DMS79 (cell line): ENCODE measurements around the gene RAPGEF5.

ENCODE experiments used
- DNase-seq: peaks from one replicate; lab custom pipeline; 2025; lab: John Stamatoyannopoulos, UW

RAPGEF5 gene

DNA sequence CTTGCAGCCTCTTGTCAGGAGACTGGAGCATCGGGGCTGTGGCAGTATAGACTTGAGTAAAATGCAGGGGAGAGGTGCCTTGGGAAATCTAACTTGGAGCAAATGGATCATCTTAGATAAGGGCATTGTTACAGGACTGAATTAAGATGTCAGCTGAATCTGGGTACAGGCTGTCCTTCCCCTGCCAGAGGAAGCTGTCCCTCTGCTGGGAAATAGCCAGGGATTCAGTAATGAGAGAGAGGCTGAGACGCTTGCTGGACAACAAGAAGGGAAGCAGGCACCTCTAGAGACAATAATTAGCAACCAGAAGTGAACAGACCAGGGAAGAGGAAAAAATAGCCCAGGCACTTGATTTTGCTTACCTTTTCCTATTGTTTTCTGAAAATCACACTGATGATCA is 20.7 kb upstream of the RAPGEF5 start:
- DNase-seq, result no peak

- DNase-seq, result no peak
Observed at GRCh38 chr7:22375359-22376048, 18.6 kb upstream of the RAPGEF5 start.

- no peak for DNase-seq
Observed at GRCh38 chr7:22373911-22374310, 17.0 kb upstream of the RAPGEF5 start.

DNA sequence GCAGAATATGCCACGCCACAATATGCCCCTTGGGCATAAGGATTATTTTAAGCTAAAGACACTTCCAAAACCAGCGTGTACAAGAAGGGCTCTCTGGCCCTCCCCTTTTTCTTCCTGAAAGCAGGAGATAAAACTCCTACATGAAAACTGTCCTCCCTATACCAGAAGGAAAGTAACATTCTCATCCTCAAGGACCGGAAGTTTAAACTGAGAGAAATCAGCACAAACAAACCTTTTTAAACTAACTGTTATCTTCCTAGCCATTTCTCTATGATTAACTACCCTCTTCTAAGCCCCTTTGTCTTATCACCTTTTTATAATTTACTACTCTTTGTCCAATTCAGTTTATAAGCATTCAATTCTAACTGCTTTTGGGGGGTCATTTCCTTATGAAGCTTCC is 16.4 kb upstream of the RAPGEF5 start:
- DNase-seq, result no peak

- no peak for DNase-seq
Observed at GRCh38 chr7:22372863-22373262, 15.9 kb upstream of the RAPGEF5 start.

GRCh38 chr7:22371878-22372277 is 14.9 kb upstream of the RAPGEF5 start:
- DNase-seq, result no peak

DNA sequence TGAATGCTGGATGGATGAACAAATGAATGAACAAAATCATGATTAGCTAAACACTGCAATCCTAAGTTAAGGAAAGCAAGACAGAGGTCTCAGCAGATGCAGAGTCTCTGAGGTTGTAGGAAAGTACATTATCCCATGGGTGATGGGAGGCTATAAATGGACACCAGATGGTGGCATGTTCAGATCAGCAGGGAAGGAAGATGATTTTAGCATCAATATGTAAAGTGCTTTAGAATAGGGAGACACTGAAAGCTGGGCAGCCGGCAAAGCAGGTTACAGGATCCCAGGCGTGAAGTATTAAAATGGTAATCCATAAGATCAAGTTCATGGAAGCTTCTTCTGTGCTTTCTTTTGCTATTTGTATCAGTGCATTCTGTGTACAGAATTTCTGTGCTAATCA is 7.9 kb upstream of the RAPGEF5 start:
- DNase-seq, result no peak

GRCh38 chr7:22363756-22364422 is 6.9 kb upstream of the RAPGEF5 start:
- DNase-seq, result no peak

DNA sequence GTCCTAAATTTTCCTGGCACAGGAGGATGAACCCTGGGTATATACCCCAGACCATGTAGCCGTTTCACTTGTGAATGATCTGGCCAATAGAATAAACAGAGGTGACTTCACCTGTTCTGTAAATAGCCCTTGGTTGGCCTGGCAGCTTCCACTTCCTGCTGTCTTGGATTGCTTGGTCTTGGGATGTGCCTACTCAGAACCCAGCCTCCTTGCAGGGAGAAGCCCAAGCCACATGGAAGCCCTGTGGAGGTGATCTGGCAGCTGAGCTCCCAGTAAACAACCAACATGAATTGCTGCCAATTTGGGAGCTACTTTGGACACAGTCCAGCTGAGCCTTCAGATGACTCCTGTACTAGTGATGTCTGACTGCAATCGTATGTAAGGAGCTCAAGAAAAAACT is 4.8 kb upstream of the RAPGEF5 start:
- peak; percentile 7 for DNase-seq

DNA sequence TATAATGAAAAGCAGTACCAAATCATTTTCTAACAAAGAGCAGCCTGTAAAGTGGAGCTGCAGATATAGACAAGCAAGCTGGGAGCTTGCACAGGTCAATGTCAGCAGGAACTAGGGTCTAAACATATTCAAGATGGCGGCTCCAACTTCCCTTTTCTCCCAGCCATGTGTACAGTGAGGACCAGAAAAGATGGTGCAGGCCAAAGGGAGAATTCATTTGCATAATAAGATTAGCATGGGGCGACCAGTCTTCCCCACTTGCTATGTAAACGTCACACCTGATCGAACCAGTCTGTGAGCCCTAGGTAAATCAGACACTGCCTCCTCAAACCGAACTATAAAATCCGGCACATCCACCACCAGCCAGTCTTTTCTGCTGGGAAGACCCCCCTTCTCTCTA is 4.4 kb upstream of the RAPGEF5 start:
- DNase-seq, result no peak

- no peak for DNase-seq
Observed at GRCh38 chr7:22358820-22359697, 2.1 kb upstream of the RAPGEF5 start.

DNA sequence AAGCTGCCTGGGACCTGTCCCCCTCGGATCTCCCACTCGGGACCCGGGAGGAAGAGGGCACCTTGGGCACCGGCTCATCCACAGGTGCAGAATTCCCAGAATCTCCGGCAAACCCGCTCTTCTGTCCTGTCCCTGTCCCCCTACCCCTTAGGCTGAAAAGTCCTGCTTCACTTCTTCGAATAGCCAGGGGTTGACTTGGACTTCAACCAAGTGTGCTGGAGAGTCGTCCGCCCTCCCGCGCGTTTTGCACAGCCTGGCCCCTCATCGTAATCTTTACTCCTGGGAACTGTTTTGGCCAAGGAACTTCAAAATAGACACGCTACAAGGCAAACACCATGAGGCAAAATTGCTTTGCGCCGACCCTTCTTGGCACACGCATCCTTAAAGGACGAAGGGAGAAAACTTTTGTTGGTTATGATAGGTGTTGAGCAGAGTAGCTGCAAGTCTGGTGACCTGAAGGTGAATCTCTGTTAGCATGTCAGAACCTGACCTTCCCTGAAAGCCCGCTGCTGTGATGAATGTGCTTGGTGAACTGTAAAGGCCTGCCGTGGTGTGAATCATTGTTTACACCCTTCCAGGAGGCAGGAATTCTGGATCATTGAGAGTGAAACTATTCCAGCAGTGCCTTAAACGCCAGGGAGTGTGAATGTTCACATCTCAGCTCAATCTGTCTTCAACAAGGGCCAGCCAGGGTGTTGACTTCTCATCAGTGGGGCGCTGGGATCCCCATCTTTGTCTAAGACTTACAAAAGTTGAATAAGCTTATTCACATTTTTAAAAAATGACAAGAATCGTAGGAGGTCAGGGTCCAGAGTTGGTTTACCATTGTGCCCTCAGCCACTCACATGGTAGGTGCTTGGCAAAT is 589 bp upstream of the RAPGEF5 start:
- no peak for DNase-seq

- no peak for DNase-seq
Observed at GRCh38 chr7:22356010-22356691, 803 bp downstream of the RAPGEF5 start.

DNA sequence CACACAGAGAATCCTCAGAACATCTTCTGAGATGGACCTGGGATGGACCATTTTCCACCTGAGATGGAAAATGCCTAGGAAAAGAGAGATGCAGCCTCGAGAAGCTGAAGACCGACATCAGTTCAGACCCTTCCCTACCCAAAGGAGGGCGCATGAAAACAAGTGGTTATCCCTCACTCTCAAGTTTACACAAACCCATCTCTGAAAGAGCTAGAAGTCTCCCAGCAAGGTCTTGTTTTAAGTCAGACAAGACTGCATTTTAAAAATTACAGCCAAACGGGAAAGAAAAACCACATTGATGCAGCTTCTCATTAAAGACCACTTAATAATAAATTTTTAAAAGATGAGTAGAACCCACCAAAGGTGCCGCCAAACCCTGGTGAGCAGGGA is 1.3 kb downstream of the RAPGEF5 start:
- DNase-seq, result no peak

GRCh38 chr7:22354462-22354861 is 2.5 kb downstream of the RAPGEF5 start:
- no peak for DNase-seq

DNA sequence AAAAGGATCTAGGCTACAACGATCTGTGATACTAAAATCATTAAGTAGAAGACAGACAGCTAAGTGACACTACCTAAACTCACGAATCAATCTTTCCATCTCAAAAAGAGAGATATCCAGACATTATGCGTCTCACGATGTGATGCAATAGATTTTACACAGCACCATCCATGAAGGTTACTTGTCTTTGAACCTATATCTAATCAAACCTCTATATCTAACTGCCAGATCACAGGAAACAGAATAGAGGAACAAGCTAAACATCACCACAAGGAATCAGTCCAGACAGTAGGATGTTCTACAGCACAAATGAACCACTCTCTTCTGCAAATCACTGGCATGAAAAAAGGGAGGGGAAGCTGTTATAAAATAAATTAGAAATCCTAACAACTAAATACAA is 4.1 kb downstream of the RAPGEF5 start:
- no peak for DNase-seq

DNA sequence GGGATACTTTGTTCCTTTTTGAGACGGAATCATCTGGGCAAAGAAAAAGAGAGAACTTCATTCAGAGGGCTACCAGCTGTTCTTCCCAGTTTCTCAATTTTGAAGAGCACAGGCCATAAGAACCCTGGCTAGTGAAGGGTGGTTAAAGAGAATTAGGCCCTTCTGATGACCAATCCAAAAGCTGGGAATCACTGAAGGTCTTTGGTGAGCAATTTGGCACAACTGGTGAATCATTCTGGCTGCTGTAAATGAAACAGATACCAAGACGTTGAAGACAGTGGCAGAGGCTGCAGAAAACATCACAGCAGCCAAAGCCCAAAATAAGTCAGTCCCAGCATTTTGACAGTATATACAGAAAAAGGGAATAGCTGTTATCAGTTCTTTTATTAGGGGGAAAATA is 5.1 kb downstream of the RAPGEF5 start:
- DNase-seq, result no peak

GRCh38 chr7:22351329-22351692 is 5.6 kb downstream of the RAPGEF5 start:
- DNase-seq, result no peak

DNA sequence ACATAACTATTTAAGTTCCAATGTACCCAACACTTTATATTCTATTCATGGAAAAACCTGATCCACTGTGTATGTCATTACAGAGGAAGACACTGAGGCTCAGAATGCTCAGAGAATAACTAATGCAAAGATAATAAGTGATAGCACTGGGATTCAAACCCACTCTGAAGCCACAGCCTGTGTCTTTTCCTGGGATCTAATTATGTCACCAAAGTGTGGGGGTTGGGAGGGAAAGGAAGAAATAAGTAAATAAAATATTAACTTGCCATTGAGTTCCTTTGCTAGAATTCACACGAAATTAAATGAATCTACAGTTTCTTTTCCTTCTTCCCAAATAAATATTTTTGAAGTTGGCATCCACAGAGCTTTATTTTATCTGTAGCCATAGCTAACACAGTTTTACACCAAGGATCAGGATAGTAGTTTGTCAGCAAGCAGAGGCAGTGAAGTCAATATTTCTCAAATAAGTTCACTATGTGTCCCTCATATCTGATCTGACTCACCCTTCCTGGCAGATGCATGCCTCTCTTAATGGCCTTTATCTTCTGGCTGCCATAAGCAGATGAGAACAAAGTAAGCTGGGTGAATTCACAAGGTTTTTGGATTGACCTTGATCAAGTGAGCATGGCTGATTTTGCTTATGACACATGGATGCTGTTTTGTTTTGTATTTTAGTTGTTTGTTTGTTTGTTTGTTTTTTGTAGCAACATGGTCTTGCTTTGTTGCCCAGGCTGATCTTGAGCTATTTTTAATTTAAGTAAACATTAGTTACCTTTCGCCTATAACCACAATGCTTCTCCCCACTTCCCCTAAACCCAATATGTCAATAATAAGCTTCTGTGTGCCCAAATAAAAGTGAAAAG is 6.3 kb downstream of the RAPGEF5 start:
- no peak for DNase-seq

GRCh38 chr7:22348379-22348778 is 8.6 kb downstream of the RAPGEF5 start:
- DNase-seq, result no peak
